GM23338 (cell line): Measurements from ENCODE around the gene LDHA. TPM values are rescaled to one million over a fixed set of nuclear protein-coding genes. Genes with fewer than 3 reads are reported as not detected.

ENCODE experiments used
- ATAC-seq: fragments of 200-7000 bp; cut with Tn5 transposase; 3 replicates; pipeline ENCODE4 v1.9.1; 2020
- DNase-seq: peaks from one replicate; pipeline ENCODE4 v3.0.0-alpha.2; 2015; ENCODE audit warnings: low spot score
- H2AFZ ChIP-seq: fragments of 200-600 bp; sonication (generic); 2 replicates; pipeline ENCODE4 v1.8.0; 2016; ENCODE audit warnings: antibody characterized with exemption, mild to moderate bottlenecking, moderate library complexity
- H3F3A ChIP-seq: fragments of 200-600 bp; sonication (generic); replicated peaks from 2 replicates; pipeline ENCODE4 v1.8.0; 2017; ENCODE audit warnings: antibody characterized with exemption, mixed run types, low read depth
- H3K27ac ChIP-seq: fragments of 200-600 bp; sonication (generic); 2 replicates; pipeline ENCODE4 v1.6.1; 2016; ENCODE audit warnings: low read depth
- H3K27me3 ChIP-seq: fragments of 200-600 bp; sonication (generic); 2 replicates; pipeline ENCODE4 v1.8.0; 2016; ENCODE audit warnings: mild to moderate bottlenecking, mixed run types, moderate library complexity; ENCODE audit not compliant: insufficient read depth
- H3K36me3 ChIP-seq: fragments of 200-600 bp; sonication (generic); 2 replicates; pipeline ENCODE4 v1.8.0; 2016; ENCODE audit warnings: mild to moderate bottlenecking; ENCODE audit not compliant: insufficient read depth
- H3K4me1 ChIP-seq: fragments of 200-600 bp; sonication (generic); 2 replicates; pipeline ENCODE4 v1.8.0; 2016; ENCODE audit warnings: mild to moderate bottlenecking, moderate library complexity; ENCODE audit not compliant: insufficient read depth
- H3K4me2 ChIP-seq: fragments of 200-600 bp; sonication (generic); 2 replicates; pipeline ENCODE4 v1.7.1; 2017; ENCODE audit warnings: mixed run types
- H3K4me3 ChIP-seq: fragments of 200-600 bp; sonication (generic); 2 replicates; pipeline ENCODE4 v1.6.1; 2016; ENCODE audit warnings: mixed run types
- H3K79me2 ChIP-seq: fragments of 200-600 bp; sonication (generic); replicated peaks from 2 replicates; pipeline ENCODE4 v1.8.0; 2017; ENCODE audit warnings: mild to moderate bottlenecking; ENCODE audit not compliant: insufficient read depth
- H3K9me2 ChIP-seq: fragments of 200-600 bp; sonication (generic); 2 replicates; pipeline ENCODE4 v1.8.0; 2017; ENCODE audit not compliant: insufficient read depth
- H4K20me1 ChIP-seq: fragments of 200-600 bp; sonication (generic); replicated peaks from 2 replicates; pipeline ENCODE4 v1.8.0; 2017; ENCODE audit warnings: mild to moderate bottlenecking; ENCODE audit not compliant: insufficient read depth
- H3K27ac Mint-ChIP-seq: 2 replicates; pipeline ENCODE4 v1.8.0; 2020; ENCODE audit warnings: inconsistent platforms, mild to moderate bottlenecking, moderate library complexity, mixed read lengths
- H3K27me3 Mint-ChIP-seq: 3 replicates; pipeline ENCODE4 v1.8.0; 2022; ENCODE audit warnings: low read depth, mild to moderate bottlenecking, moderate library complexity, mixed read lengths, inconsistent platforms; ENCODE audit not compliant: insufficient read depth, poor library complexity
- H3K36me3 Mint-ChIP-seq: 3 replicates; pipeline ENCODE4 v1.8.0; 2021; ENCODE audit warnings: low read depth, mild to moderate bottlenecking, inconsistent platforms, moderate library complexity, mixed read lengths
- H3K4me1 Mint-ChIP-seq: 3 replicates; pipeline ENCODE4 v1.8.0; 2020; ENCODE audit warnings: mild to moderate bottlenecking, inconsistent platforms, mixed read lengths
- H3K4me3 Mint-ChIP-seq: 3 replicates; pipeline ENCODE4 v1.8.0; 2021; ENCODE audit warnings: moderate library complexity, mild to moderate bottlenecking, inconsistent platforms, mixed read lengths
- H3K9me3 Mint-ChIP-seq: 3 replicates; pipeline ENCODE4 v1.8.0; 2020; ENCODE audit warnings: moderate library complexity, mild to moderate bottlenecking, inconsistent platforms, mixed read lengths
- JUNB ChIP-seq: IDR thresholded peaks from one replicate; pipeline ENCODE4 v1.6.1; 2016; ENCODE audit warnings: antibody characterized with exemption; ENCODE audit not compliant: unreplicated experiment
- ZNF462 ChIP-seq: fragments of 250-450 bp; sonication (Bioruptor Pico); IDR thresholded peaks from 2 replicates; pipeline ENCODE4 v1.5.0; 2020; ENCODE audit warnings: mild to moderate bottlenecking, moderate library complexity
- polyA plus RNA-seq: library from polyadenylated mRNA; unstranded; fragments of >200 nt; fragmentation: Nextera tagmentation; extraction: Ambion mirVana; gene quantifications from 2 replicates; pipeline ENCODE4 v1.2.1, GENCODE V29; 2016
- total RNA-seq: library from RNA; depleted of rRNA; stranded (reverse); fragments of >200 nt; shearing (Covaris generic); gene quantifications from 2 replicates; pipeline ENCODE4 v1.2.3, GENCODE V29; 2014
- TF ChIP-seq, protein P1 (sequence below): IDR thresholded peaks from one replicate; pipeline ENCODE4 v1.6.1; 2018; ENCODE audit warnings: antibody characterized with exemption; ENCODE audit not compliant: unreplicated experiment

LDHA gene
- total and polyA plus RNA-seq, 2 experiments from 2014 or later, result 432 to 467 TPM

DNA sequence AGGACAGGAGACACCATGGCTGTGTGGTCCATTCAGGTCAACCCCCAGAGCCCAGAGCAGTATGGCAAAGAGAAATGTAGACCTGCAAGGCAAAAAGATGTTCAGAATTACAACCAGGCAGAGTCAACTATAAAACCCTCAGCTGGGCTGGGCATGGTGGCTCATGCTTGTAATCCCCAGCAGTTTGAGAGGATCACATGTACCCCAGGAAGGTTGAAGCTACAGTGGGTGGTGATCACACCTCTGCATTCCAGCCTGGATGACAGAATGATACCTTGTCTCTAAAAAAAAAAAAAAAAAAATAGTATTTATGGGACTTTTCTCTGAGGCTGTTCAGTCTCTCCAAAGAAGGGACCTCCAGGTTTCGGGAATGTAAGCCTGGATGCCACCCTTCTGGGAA is 18.4 kb upstream of the LDHA start:
- peak overlapping the region; percentile 92 for H2AFZ ChIP-seq
- peaks cover 4% of the 10 kb centered on the region for H3K27me3 Mint-ChIP-seq
- H3K27ac ChIP-seq, result no peak overlapping the region
- H3F3A ChIP-seq, result no peaks in the 10 kb centered on the region
- H3K4me1 ChIP-seq, result no peaks in the 10 kb centered on the region
- ATAC-seq (no peak), DNase-seq (no peak)
- no peak overlapping the region for H3K27ac Mint-ChIP-seq
- no peak overlapping the region for H3K4me3 Mint-ChIP-seq
- H3K9me2 ChIP-seq, result no peaks in the 10 kb centered on the region
- H3K9me3 Mint-ChIP-seq, result no peaks in the 10 kb centered on the region
- no peaks in the 10 kb centered on the region for H4K20me1 ChIP-seq
- H3K27me3 ChIP-seq, result no peaks in the 10 kb centered on the region
- no peak overlapping the region for H3K4me3 ChIP-seq
- TF ChIP-seq, protein P1, sequence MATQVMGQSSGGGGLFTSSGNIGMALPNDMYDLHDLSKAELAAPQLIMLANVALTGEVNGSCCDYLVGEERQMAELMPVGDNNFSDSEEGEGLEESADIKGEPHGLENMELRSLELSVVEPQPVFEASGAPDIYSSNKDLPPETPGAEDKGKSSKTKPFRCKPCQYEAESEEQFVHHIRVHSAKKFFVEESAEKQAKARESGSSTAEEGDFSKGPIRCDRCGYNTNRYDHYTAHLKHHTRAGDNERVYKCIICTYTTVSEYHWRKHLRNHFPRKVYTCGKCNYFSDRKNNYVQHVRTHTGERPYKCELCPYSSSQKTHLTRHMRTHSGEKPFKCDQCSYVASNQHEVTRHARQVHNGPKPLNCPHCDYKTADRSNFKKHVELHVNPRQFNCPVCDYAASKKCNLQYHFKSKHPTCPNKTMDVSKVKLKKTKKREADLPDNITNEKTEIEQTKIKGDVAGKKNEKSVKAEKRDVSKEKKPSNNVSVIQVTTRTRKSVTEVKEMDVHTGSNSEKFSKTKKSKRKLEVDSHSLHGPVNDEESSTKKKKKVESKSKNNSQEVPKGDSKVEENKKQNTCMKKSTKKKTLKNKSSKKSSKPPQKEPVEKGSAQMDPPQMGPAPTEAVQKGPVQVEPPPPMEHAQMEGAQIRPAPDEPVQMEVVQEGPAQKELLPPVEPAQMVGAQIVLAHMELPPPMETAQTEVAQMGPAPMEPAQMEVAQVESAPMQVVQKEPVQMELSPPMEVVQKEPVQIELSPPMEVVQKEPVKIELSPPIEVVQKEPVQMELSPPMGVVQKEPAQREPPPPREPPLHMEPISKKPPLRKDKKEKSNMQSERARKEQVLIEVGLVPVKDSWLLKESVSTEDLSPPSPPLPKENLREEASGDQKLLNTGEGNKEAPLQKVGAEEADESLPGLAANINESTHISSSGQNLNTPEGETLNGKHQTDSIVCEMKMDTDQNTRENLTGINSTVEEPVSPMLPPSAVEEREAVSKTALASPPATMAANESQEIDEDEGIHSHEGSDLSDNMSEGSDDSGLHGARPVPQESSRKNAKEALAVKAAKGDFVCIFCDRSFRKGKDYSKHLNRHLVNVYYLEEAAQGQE, result no peak
- TF ChIP-seq ZNF462 (CRISPR knock-in tag), result no peak
- no peak for TF ChIP-seq JUNB
- H3K4me2 ChIP-seq, result no peak overlapping the region
- H3K79me2 ChIP-seq, result no peaks in the 10 kb centered on the region
- H3K4me1 Mint-ChIP-seq, result no peaks in the 10 kb centered on the region
- H3K36me3 Mint-ChIP-seq, result no peaks in the 10 kb centered on the region
- no peaks in the 10 kb centered on the region for H3K36me3 ChIP-seq
